Measurements from ENCODE around the gene ZNF367. TPM values are rescaled to one million over a fixed set of nuclear protein-coding genes. Genes with fewer than 3 reads are reported as not detected.

The ZNF367 gene
- total RNA-seq, 2 experiments from 2014 or later = 29.3 to 30.1 TPM

GRCh38 chr9:96342571-96343245 lies 75.5 kb downstream of the ZNF367 start:
- no peak overlapping the region for H3K4me3 Mint-ChIP-seq
- no peak for TF ChIP-seq CTCF (IDR thresholded peaks at IDR 0.05)
- DNase-seq = no peak
- peaks cover 13% of the 10 kb centered on the region for H3K4me1 Mint-ChIP-seq (ENCODE audit: low read depth)
- no peak for ATAC-seq
- no peaks in the 10 kb centered on the region for H3K9me3 Mint-ChIP-seq
- no peaks in the 10 kb centered on the region for H3K36me3 Mint-ChIP-seq (ENCODE audit: low read depth)
- H3K27me3 Mint-ChIP-seq = no peaks in the 10 kb centered on the region
- no peak overlapping the region for H3K27ac Mint-ChIP-seq
- ChIA-PET POLR2A (interaction anchor here (1.2 kb wide), 1 partner anchor 31 kb away, joined by 3 read pairs; no protein-coding TSS in a partner anchor), CTCF (interaction anchor here (0.8 to 2.2 kb wide), 3 partner anchors 12 to 1007 kb away, joined by 3 to 11 read pairs (median 3); no protein-coding TSS in a partner anchor)
- intact Hi-C loops (cut with micrococcal nuclease) = no loop called here

GRCh38 chr9:96340707-96341106 lies 77.5 kb downstream of the ZNF367 start:
- ATAC-seq (no peak), DNase-seq (no peak)
- ChIA-PET POLR2A (no interaction called here), CTCF (no interaction called here)
- no peaks in the 10 kb centered on the region for H3K9me3 Mint-ChIP-seq
- intact Hi-C loops (cut with micrococcal nuclease) = no loop called here
- H3K36me3 Mint-ChIP-seq (ENCODE audit: low read depth) = no peaks in the 10 kb centered on the region
- no peaks in the 10 kb centered on the region for H3K27me3 Mint-ChIP-seq
- no peak for TF ChIP-seq CTCF (IDR thresholded peaks at IDR 0.05)
- no peak overlapping the region for H3K4me3 Mint-ChIP-seq
- peaks cover 13% of the 10 kb centered on the region for H3K4me1 Mint-ChIP-seq (ENCODE audit: low read depth)
- H3K27ac Mint-ChIP-seq = no peak overlapping the region

GRCh38 chr9:96338299-96338698 lies 79.9 kb downstream of the ZNF367 start:
- H3K9me3 Mint-ChIP-seq = no peaks in the 10 kb centered on the region
- intact Hi-C loops (cut with micrococcal nuclease) = no loop called here
- TF ChIP-seq CTCF (IDR thresholded peaks at IDR 0.05) = no peak

More at GRCh38 chr9:96338299-96338698, 79.9 kb downstream of the ZNF367 start:
- Mint-ChIP-seq H3K4me1 (ENCODE audit: low read depth) (peaks cover 8% of the 10 kb centered on the region), H3K4me3 (no peak overlapping the region), H3K27ac (no peak overlapping the region), H3K27me3 (no peaks in the 10 kb centered on the region), H3K36me3 (ENCODE audit: low read depth) (no peaks in the 10 kb centered on the region)
- ATAC-seq (no peak), DNase-seq (no peak)
- ChIA-PET POLR2A (no interaction called here), CTCF (interaction anchor here (0.7 kb wide), 2 partner anchors 13 to 261 kb away, joined by 3 read pairs; no protein-coding TSS in a partner anchor)

Other genes starting within 250 kb of the ZNF367 start
- gene HSD17B3, start 116.2 kb downstream of the ZNF367 start, total RNA-seq = not detected
- gene SLC35D2, start 34.7 kb downstream of the ZNF367 start, total RNA-seq = 1 to 10 TPM; 2.2 to 2.6 TPM
- 1 to 10 TPM; 7.0 to 8.3 TPM for gene HABP4, start 31.8 kb upstream of the ZNF367 start, total RNA-seq
- gene CDC14B, start 201.5 kb upstream of the ZNF367 start, total RNA-seq = under 1 TPM; 0.27 to 0.54 TPM
- 1 to 10 TPM; 2.5 to 5.2 TPM for gene PRXL2C, start 236.9 kb upstream of the ZNF367 start, total RNA-seq

All from activated CD8-positive, alpha-beta T cell treated with anti-CD3 and anti-CD28 coated beads for 36 hours (primary cell).